ENCODE data around the gene NCOA3.

NCOA3 gene

DNA sequence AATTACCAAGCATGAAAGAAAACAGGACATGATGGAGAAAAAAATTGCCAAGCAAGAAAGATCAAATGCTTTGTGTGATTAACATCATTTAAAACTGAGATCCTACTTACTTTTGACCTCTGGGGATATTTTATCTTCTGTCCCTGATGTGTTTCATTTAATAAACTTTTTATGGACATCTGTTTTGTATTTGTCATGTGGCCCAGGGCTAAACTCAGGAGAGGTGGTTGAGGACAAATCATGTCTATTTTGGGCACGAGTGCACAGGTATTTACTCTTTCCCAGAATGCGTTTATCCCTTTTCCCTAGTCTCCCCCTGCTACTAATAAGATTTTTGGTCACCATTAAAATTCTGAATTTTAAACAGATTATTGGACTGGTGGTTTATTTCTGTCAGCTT is 128.2 kb downstream of the NCOA3 start:
- DNase-seq (ENCODE audit: low read depth in 2 of 2): no peak

DNA sequence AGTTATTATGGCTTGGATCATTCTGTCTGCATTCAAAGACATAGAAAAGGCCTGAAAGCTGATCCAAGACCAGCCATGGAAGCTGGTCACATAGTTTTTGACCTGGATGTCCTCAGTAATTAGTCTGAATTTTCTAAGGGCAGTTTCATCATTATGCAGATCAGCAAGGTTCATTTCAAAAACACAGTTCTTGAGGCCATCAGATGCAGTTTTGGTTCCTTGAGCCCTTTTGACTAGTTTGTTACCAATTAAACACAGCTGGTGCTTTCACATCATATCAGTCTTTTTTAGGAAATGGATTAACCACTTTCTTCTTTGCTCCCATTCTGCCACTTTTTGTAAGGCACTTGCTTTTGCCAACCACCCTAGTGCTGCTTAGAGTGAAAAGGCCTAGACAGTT is 129.4 kb downstream of the NCOA3 start:
- no peak for DNase-seq (ENCODE audit: low read depth in 2 of 2)

DNA sequence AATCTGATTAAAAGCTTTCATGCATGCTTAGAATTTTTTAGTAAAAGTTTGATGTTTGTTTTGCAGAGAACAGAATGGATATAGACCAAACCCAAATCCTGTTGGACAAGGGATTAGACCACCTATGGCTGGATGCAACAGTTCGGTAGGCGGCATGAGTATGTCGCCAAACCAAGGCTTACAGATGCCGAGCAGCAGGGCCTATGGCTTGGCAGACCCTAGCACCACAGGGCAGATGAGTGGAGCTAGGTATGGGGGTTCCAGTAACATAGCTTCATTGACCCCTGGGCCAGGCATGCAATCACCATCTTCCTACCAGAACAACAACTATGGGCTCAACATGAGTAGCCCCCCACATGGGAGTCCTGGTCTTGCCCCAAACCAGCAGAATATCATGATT is 133.6 kb downstream of the NCOA3 start:
- no peak for DNase-seq (ENCODE audit: low read depth in 2 of 2)

DNA sequence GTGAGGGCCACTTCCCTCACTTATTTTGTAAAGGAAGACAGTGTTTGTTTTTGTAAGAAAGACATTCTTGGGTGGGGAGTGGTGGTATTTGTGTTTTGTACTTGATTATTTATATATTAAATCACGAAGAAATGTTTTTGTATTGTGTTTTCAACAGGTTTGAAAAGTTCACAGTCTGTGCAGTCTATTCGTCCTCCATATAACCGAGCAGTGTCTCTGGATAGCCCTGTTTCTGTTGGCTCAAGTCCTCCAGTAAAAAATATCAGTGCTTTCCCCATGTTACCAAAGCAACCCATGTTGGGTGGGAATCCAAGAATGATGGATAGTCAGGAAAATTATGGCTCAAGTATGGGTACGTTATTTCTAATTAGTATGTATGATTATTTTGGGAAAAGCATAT is 137.2 kb downstream of the NCOA3 start:
- no peak for DNase-seq (ENCODE audit: low read depth in 2 of 2)

DNA sequence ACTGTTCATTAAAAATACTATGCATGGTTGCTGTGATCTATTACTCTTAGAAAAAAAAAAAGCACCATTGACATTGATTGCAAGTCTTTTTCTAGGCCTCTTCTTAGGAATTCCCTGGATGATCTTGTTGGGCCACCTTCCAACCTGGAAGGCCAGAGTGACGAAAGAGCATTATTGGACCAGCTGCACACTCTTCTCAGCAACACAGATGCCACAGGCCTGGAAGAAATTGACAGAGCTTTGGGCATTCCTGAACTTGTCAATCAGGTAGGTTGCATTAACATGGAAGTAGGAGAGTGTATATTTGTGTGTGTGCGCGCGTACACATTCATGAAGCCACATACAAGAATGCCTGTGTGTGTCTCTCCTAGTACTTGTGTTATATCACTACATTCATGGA is 140.4 kb downstream of the NCOA3 start:
- no peak for DNase-seq (ENCODE audit: low read depth in 2 of 2)

DNA sequence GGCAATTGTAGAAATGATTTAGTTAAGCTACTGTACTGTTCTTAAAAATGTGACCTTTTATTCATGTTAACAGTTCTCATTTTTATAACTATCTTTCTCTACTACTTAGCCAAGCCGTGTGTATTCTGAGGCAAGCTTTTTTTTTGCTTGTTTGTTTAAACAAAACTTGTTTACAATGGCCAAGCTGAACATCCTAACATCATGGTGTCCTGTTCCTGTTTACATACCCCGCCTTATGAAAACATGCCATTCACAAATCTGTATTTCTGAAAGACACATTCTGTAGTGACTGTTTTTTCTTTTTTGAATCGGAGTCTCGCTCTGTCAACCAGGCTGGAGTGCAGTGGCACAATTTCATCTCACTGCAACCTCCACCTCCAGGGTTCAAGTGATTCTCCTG is 140.9 kb downstream of the NCOA3 start:
- no peak for DNase-seq (ENCODE audit: low read depth in 2 of 2)

DNA sequence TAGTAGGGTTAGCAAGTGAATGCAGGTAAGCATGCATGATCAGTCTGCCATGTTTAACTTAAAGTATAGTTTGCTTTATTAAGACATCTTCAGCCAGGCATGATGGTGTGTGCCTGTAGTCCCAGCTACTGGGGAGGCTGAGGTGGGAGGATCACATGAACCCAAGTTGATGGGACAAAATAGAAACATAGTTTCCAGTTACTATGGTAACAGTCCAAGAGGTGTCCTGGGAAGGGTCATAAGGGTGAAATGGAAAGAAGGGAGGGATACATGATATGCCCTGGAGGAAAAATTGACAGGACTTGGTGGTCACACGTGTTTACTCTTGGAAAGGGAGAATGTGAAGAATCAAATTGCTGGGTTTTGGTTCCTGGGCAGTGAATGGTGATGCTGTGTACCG is 143.9 kb downstream of the NCOA3 start:
- DNase-seq (ENCODE audit: low read depth in 2 of 2): no peak

DNA sequence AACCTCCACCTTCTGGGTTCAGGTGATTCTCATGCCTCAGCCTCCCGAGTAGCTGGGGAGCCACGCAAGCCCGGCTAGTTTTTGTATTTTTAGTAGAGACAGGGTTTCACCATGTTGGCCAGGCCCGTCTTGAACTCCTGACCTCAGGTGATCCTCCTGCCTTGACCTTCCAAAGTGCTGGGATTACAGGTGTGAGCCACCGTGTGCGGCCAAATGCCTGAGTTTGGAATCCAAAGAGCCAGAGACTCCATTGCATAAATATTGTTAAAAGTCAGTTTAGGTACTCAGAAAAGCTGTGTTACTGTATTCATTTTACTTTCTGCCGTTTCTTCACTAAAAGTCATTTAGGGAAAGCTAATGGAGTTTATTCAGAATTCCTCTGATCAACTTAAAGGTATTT is 146.3 kb downstream of the NCOA3 start:
- no peak for DNase-seq (ENCODE audit: low read depth in 2 of 2)

DNA sequence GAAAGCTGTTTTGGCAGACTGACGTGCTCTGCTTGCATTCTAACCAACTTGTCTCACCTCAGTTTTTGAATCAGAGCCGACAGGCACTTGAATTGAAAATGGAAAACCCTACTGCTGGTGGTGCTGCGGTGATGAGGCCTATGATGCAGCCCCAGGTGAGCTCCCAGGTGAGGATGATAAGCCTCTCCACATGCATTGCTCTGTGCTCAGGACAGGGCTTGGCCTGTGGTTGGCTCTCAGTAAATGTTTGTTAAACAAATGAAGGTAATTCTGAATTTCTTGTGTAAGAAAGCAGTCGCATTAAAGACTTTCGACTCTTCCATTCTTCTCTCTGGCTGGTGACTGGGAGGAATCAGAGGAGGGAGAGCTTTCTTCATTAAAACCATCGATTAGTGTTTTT is 147.3 kb downstream of the NCOA3 start:
- DNase-seq (ENCODE audit: low read depth in 2 of 2): no peak

DNA sequence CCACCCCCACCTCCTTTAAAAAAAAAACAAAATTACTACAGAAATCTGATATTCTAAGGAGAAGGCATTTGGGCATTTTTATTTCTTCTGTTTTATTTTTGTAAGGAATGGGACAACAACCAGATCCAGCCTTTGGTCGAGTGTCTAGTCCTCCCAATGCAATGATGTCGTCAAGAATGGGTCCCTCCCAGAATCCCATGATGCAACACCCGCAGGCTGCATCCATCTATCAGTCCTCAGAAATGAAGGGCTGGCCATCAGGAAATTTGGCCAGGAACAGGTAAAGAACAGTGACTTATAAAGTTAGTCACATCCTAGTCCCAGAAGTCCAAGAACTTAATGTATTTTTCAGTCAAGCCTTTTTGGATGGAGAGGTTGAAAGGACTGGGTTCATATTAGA is 150.6 kb downstream of the NCOA3 start:
- no peak for DNase-seq (ENCODE audit: low read depth in 2 of 2)

DNA sequence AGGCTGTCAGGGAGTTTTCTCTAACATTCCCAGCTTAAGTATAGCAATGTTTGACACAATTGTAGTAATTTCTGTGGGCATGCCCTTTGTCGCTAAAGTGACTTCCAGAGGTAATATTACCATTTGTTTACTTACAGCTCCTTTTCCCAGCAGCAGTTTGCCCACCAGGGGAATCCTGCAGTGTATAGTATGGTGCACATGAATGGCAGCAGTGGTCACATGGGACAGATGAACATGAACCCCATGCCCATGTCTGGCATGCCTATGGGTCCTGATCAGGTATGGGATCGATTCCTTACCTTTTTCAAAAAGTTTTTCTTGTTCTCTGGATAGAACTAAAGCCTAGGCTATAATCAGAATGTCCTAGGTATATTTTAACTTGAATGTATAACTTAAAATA is 151.1 kb downstream of the NCOA3 start:
- DNase-seq (ENCODE audit: low read depth in 2 of 2): no peak

DNA sequence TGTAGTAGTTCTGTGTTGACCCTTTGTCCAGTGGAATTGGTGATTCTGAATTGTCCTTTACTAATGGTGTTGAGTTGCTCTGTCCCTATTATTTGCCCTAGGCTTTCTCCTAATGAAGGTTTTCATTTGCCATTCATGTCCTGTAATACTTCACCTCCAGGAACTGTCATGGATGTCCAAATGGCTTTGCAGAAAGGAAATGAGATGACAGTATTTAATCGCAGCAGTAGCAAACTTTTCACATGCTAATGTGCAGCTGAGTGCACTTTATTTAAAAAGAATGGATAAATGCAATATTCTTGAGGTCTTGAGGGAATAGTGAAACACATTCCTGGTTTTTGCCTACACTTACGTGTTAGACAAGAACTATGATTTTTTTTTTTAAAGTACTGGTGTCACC is 152.2 kb downstream of the NCOA3 start:
- no peak for DNase-seq (ENCODE audit: low read depth in 2 of 2)

DNA sequence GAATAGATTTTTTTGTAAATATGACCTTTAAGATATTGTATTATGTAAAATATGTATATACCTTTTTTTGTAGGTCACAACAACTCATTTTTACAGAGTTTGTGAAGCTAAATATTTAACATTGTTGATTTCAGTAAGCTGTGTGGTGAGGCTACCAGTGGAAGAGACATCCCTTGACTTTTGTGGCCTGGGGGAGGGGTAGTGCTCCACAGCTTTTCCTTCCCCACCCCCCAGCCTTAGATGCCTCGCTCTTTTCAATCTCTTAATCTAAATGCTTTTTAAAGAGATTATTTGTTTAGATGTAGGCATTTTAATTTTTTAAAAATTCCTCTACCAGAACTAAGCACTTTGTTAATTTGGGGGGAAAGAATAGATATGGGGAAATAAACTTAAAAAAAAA is 152.7 kb downstream of the NCOA3 start:
- DNase-seq (ENCODE audit: low read depth in 2 of 2): no peak

DNA sequence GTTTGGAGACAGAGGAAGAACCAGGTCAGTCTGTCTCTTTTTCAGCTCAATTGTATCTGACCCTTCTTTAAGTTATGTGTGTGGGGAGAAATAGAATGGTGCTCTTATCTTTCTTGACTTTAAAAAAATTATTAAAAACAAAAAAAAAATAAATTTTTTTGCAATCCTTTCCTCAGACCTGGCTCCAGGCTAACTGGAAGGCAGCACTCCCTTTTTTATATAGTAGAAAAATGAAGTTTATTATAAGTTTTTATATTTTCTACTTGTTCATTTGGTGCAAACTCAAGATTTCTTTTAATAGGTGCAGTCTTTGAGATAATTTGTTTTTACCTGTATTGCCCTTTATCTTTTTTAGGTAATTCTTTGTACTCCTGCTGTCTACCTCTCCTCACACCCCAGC is 153.9 kb downstream of the NCOA3 start:
- DNase-seq (ENCODE audit: low read depth in 2 of 2): no peak

DNA sequence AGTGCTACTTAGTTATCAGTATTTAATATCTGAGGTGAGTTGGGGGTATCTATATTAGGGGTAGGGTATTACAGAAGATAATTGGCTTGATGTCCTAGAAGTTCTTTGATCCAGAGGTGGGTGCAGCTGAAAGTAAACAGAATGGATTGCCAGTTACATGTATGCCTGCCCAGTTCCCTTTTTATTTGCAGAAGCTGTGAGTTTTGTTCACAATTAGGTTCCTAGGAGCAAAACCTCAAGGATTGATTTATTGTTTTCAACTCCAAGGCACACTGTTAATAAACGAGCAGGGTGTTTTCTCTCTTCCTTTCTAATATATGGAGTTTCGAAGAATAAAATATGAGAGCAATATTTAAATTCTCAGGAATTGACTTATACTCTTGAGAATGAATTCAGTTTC is 154.6 kb downstream of the NCOA3 start:
- no peak for DNase-seq (ENCODE audit: low read depth in 2 of 2)

DNA sequence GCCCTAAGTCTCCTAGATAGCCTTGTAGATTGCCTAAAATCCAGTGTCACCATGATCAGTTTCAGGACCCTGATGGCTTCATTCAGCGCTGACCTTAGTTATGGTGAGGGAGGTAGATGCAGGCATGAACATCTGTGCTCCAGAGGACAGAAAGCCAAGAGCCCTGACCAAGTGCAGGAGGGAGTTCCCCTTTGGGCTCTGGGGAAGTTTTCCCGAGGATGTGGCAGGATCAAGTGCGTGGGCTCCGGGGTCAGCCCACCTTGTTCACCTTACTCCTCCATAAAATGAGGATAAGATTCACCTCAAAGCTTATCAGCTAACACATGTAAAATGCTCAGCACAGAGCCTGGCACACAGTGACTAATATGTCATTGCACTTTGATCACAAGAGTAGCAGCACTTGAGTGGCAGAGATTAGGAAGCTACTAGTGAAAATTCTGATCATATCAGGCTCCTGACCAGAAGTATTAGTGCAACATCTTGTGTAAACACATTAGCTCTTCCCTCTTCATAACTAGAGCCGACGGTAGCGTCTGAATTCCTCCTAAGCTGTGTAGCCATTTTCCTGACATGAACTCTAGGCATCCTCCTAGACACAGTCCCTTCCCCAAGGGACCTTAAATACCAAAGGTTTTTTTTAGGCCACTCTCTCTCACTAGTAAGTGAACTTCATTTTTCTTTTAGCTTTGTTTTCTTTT is 158.4 kb downstream of the NCOA3 start:
- no peak for DNase-seq (ENCODE audit: low read depth in 2 of 2)

DNA sequence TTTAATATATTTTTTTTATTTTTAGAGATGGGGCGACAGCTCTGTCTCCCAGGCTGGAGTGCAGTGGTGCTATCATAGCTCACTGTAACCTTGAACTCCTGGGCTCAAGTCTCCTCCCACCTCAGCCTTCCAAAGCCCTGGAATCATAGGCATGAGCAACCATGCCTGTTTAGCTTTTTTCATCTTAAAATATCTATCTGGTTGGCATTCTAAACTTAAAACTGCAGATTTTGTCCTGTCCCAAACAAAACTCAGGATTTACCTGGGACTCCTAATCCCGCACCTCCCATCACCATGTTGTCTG is 158.9 kb downstream of the NCOA3 start:
- DNase-seq (ENCODE audit: low read depth in 2 of 2): no peak

DNA sequence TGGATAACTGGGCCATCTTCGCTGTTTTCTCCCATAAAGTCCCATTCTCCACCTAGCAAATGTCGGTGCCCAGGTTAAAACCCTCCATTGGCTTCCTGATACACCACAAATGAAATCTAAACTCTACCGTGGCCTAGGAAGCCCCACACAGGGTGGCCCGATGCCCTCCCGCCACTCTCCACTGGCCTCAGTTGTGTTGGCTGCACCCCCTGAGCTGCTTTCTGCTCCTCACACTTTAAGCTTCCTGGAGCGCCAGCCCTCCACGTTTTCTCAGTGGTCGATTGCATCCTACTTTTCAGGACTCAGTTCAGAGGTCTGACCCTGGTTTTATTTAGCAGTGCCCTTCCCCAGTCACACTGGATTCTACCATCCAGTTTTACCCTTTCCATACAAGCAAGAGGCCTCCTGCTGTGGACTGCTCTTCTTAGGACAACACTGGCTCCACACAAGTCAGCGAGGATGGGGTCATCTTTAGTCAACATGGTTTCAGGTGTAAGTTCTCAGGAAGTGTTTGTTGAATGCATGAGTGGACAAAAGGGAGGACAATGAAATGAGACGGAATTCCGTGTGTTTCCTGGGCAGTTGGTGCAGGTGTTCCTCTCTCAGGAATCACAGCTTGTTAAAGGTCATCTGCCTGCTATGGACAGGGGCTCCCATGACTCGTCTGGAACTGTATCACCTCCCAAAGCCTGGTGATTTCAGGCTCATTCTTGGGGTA is 159.5 kb downstream of the NCOA3 start:
- DNase-seq (ENCODE audit: low read depth in 2 of 2): no peak

DNA sequence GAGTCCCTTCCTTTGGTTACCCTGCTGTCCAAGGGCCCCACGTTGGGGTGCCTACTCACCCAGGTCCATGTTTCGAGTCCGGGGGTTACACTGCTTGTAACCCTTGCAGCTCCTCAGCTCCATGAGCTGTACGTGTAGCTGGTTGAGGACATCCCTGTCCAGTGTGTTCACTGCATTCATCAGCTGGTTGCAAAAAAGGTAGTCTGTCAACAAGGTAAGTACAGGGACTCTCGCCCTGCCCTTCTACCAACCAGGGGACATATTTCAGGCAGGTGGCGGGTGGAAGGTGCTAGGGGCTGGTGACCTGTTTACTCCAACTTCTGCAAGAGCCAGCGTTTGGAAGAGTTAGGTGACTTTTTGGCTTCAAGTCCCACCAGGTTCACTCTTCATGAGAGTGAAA is 160.0 kb downstream of the NCOA3 start:
- DNase-seq (ENCODE audit: low read depth in 2 of 2): no peak

DNA sequence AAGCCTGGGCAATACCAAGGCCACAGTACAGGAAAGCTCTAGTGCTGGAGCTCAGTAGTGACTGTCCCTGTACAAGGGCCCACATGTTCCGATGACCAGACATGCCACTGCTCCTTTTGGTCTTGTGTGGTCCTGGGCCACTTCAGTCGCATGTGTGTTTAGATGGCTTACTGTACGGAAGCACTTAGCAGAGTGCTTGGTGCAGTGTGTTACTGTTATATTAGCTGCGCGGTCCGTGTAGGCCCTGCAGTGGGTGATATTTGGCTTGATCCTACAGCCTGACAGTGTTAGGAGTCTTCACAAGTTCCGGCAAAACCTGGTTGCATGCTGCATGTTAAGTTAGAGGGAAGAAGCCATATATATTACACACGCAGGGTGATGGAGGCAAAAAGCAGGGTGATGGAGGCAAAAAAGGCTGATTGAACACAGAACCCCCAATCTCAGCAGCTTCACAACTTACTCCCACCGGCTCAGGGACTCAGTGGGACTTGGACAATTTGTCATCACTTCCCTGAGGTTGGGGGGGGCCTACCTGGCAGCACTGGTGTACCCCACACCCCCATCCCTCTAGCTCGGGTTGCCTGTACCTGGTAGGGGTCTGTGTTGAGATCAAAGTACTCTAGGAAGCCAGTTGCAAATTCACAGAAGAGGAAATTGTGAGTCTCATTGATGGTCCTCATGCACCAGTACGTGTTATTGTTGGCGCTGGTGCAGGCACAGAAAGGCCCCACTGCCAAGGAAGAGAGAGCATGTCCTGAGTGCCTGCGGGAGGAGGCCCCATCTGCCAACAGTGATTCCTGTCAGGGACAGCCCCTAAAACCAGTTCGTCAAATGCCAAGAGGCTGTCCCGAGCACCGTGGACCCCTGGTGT is 161.0 kb downstream of the NCOA3 start:
- DNase-seq (ENCODE audit: low read depth in 2 of 2): no peak

DNA sequence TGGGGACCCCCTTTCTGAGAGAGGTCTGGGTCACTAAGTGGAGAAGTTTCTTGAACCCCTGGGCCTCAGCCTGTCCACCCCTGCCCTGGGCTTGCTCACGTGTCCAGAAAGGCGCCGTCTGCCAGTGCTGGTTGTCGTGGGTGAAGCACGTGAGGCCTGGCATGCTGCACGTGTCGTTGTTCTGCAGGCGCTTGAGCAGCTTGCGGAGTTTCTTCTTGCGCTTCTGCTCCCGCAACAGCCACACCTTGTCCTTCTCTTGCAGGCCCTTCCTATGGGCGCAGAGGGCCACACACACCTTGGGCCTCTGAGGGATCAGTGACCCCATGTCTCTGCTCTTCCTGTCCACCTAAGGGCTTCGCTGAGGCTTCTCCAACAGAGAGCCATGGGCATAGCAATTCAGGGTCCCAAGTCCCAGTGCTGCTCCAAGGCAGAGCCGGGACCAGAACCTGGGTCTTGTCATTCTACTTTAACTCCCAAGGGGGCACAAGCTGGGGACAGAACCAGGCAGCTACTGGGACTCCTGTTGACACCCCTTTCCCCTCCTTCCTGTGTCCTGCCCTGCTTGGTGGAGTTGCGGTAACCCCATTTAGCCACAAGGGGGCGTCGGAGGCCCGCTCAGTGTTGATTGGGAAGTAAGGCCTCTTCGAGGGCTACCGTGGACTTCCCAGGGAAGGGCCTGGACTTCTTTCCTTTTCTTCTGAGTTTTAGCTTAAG is 161.8 kb downstream of the NCOA3 start:
- peak; percentile 39 to 61 for DNase-seq (ENCODE audit: low read depth in 2 of 2)

DNA sequence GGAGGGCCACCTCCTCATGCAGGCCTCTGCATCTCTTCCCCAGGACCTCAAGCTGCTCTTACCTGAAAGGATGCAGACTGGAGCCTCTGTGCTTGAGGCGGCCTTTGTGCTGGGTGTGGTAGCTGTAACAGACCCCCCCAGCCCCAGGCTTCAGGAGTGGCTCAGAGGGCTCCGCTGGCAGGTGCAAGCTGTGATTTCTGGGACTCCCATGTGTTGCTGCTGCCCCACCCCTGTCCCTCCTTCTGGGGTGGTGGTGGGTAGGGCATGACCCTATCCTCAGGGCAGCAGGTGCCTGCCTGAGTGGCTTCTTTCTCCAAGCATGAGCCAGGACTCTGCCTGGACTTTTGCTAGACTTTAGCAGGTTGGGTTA is 162.4 kb downstream of the NCOA3 start:
- DNase-seq (ENCODE audit: low read depth in 2 of 2): no peak
